Omental fat pad (tissue), 4 donors: Measurements from ENCODE around the gene MAOB. TPM values are rescaled to one million over a fixed set of nuclear protein-coding genes. Genes with fewer than 3 reads are reported as not detected.
"Not testable (repeated sequence)": the region's sequence is repeated elsewhere in the genome, so short reads cannot be mapped to it uniquely, and the experiment has no call there.

Experiments
- ATAC-seq: fragments of 150-250 bp; one replicate; pipeline ENCODE4 v1.9.1; 2016; ENCODE audit warnings: mild to moderate bottlenecking, moderate library complexity; ENCODE audit not compliant: low FRiP score
- DNase-seq: peaks from one replicate; pipeline ENCODE4 v3.0.0-alpha.2; 2019; ENCODE audit warnings: low spot score
- CTCF ChIP-seq, 3 donors: fragments of 450-650 bp; IDR thresholded peaks; one replicate each; pipeline ENCODE4 v1.5.1; 2016 to 2017; ENCODE audit warnings: antibody characterized with exemption in 3 of 3, mild to moderate bottlenecking in 3 of 3, moderate library complexity in 2 of 3
- total RNA-seq, 4 donors: library from RNA; depleted of rRNA; stranded (reverse); fragments of >200 nt; gene quantifications; one replicate each; pipeline ENCODE4 v1.1.0, GENCODE V29; 2016

The MAOB gene
- total RNA-seq, 4 donors from 2014 or later, result 15.8 to 93.2 (median 52.3) TPM

GRCh38 chrX:43731086-43731485, 151.2 kb downstream of the MAOB start:
- DNase-seq, result no peak
- no peak for ATAC-seq
- no peak for TF ChIP-seq CTCF (IDR thresholded peaks at IDR 0.05)

GRCh38 chrX:43728966-43729365, 153.3 kb downstream of the MAOB start:
- no peak for ATAC-seq
- TF ChIP-seq CTCF (IDR thresholded peaks at IDR 0.05), result no peak
- DNase-seq, result no peak

- TF ChIP-seq CTCF (IDR thresholded peaks at IDR 0.05), result no peak
- DNase-seq, result no peak
- ATAC-seq, result no peak
Observed at GRCh38 chrX:43728002-43728401, 154.2 kb downstream of the MAOB start.

- not testable (repeated sequence) for DNase-seq, ATAC-seq
Observed at GRCh38 chrX:43727254-43727653, 155.0 kb downstream of the MAOB start.

- not testable (repeated sequence) for ATAC-seq, DNase-seq
Observed at GRCh38 chrX:43725227-43725626, 157.0 kb downstream of the MAOB start.

GRCh38 chrX:43720961-43721360, 161.3 kb downstream of the MAOB start:
- TF ChIP-seq CTCF (IDR thresholded peaks at IDR 0.05), result no peak

GRCh38 chrX:43720082-43720481, 162.2 kb downstream of the MAOB start:
- no peak for TF ChIP-seq CTCF (IDR thresholded peaks at IDR 0.05)
- ATAC-seq (no peak), DNase-seq (no peak)

More at GRCh38 chrX:43720961-43721360, 161.3 kb downstream of the MAOB start:
- no peak for DNase-seq
- no peak for ATAC-seq

GRCh38 chrX:43718956-43719355, 163.3 kb downstream of the MAOB start:
- no peak for TF ChIP-seq CTCF (IDR thresholded peaks at IDR 0.05)
- DNase-seq, result no peak
- ATAC-seq, result no peak
